Large intestine (tissue), 3 donors: ENCODE data around the gene CACNA1B. TPM values are rescaled to one million over a fixed set of nuclear protein-coding genes. Genes with fewer than 3 reads are reported as not detected.

ENCODE experiments used
- DNase-seq, 2 donors: peaks; one replicate each; pipeline versions ENCODE4 v3.0.0 to v3.0.0-alpha.2; 2013
- H3K27ac ChIP-seq: one replicate; pipeline ENCODE4 v1.5.1; 2013; ENCODE audit warnings: low read length
- H3K27me3 ChIP-seq: 2 replicates; pipeline ENCODE4 v1.6.1; 2013; ENCODE audit warnings: low read length; ENCODE audit not compliant: control insufficient read depth, insufficient read depth
- H3K36me3 ChIP-seq: 2 replicates; pipeline ENCODE4 v1.6.1; 2013; ENCODE audit warnings: low read length; ENCODE audit not compliant: control insufficient read depth, insufficient read depth
- H3K4me1 ChIP-seq: one replicate; pipeline ENCODE4 v1.6.1; 2013; ENCODE audit warnings: low read length; ENCODE audit not compliant: control insufficient read depth, insufficient read depth
- H3K4me3 ChIP-seq: one replicate; pipeline ENCODE4 v1.5.1; 2013; ENCODE audit warnings: low read length
- H3K9me3 ChIP-seq: one replicate; pipeline ENCODE4 v1.6.1; 2013; ENCODE audit warnings: mild to moderate bottlenecking, low read depth, low read length, moderate library complexity; ENCODE audit not compliant: control insufficient read depth
- WGBS: methylation state at CpG from one replicate; pipeline ENCODE4 v1.1.5; 2013; ENCODE audit warnings: low lambda C conversion rate; ENCODE audit not compliant: insufficient coverage; 5-methylcytosine and 5-hydroxymethylcytosine counted together
- polyA plus RNA-seq: library from polyadenylated mRNA; unstranded; fragments of 120-200 nt; gene quantifications from one replicate; pipeline ENCODE4 v1.2.1, GENCODE V29; 2013

Gene CACNA1B
- polyA plus RNA-seq, 1 donor: 1.8 TPM

DNA sequence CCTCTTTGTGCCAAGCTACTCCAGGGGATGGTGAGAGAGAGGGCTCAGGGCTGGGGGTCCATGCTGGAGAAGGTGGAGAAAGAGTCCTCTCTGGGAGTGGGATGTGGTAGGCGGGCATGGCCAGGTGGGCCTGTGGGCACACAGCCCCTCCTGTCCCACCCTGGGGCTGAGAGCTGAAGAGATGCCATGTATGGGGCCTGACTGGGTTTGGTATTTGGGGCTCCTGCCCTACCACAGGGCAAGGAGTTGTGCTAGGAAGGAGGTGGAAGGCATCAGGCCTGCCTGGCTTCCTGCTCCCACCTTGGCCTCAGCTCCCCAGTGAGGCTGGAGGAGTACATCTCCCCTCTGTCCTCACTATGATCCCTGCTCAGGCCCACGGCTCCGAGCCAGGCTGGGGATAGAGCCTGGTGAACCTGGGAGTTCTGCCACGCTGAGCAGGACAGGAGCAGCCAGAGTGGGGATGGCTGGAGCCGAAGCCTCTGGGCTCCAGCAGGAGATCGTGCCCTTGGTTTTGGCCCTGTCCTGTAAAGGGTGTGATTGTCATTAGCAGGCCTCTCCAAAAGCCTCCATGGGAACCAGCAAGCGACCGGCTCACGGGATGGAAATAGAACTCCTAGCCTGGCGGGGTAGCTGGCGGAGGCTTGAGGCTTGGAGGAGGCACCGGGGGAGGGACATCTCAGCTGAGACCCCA, 75.5 kb downstream of the CACNA1B start:
- no peak for DNase-seq
- H3K27me3 ChIP-seq: no peaks in the 10 kb centered on the region

DNA sequence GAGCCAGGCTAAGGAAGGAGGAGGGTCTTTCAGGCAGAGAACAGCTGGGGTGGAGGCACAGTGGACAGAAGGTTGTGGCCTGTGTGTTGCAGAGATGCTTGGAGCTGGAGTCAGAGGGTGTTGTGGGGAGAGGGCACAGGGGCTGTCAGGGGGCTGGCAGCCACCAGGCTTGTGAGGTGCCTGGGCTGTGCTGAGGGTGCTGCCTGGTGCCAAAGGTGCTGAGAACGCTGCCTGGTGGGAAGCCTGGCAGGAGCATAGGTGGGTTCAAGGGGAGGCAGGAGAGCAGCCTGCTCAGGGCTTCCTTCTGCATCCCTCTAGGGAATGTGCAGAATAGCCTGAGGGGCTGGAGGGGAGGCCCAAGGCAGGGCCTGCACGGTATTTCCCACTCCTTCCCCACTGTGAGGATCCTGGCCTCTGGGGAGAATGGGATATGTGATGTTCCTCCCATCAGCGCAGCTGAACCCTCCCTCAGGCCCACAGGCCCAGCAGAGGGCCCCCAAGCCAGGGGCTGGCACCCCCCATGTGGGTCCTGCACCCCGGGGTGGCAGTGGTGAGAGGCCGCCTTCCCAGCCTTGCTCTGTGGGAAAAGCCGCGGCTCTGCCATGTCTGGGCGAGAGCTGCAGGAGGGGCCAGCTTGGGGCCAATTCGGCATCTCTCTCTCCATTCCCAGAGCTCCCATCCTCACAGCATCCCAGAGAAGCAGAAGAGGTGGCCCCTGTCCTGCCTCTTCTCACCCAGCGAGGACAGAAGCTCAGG, 76.3 kb downstream of the CACNA1B start:
- Histone ChIP-seq H3K27me3 (no peaks in the 10 kb centered on the region), H3K9me3 (peaks cover 6% of the 10 kb centered on the region), H3K4me1 (no peaks in the 10 kb centered on the region), H3K27ac (no peak overlapping the region), H3K36me3 (no peaks in the 10 kb centered on the region), H3K4me3 (no peak overlapping the region)
- no CpG with 5 or more reads among the region's 10 CpGs for WGBS
- no peak for DNase-seq

More for the DNA sequence above, 75.5 kb downstream of the CACNA1B start:
- Histone ChIP-seq H3K4me1 (no peaks in the 10 kb centered on the region), H3K27ac (no peak overlapping the region), H3K36me3 (no peaks in the 10 kb centered on the region), H3K9me3 (peaks cover 11% of the 10 kb centered on the region), H3K4me3 (no peak overlapping the region)
- no CpG with 5 or more reads among the region's 12 CpGs for WGBS

- no peaks in the 10 kb centered on the region for H3K27me3 ChIP-seq
- no peak overlapping the region for H3K4me3 ChIP-seq
- no peak overlapping the region for H3K27ac ChIP-seq
- H3K9me3 ChIP-seq: no peaks in the 10 kb centered on the region
- DNase-seq: no peak
- H3K36me3 ChIP-seq: no peaks in the 10 kb centered on the region
- H3K4me1 ChIP-seq: no peaks in the 10 kb centered on the region
- WGBS: no CpG with 5 or more reads among the region's 5 CpGs
Observed at GRCh38 chr9:137955224-137955570, 77.6 kb downstream of the CACNA1B start.

DNA sequence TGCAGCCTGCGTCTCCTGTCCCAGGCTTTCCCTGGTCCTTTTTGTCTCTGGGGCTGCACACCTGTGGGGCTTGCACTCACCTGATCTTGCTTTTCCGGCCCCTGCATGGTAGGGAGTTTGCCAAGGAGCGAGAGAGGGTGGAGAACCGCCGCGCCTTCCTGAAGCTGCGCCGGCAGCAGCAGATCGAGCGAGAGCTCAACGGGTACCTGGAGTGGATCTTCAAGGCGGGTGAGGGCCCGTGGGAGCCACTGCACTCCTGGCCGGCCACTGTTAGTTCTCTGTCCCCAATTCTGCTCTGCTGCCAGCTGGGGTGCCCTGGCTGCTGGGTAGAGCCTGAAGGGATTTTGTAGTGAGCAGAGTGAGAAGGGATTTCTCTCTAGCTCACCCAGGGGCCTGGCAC, 78.0 kb downstream of the CACNA1B start:
- Histone ChIP-seq H3K36me3 (no peaks in the 10 kb centered on the region), H3K9me3 (no peaks in the 10 kb centered on the region), H3K4me1 (no peaks in the 10 kb centered on the region), H3K27me3 (no peaks in the 10 kb centered on the region), H3K27ac (no peak overlapping the region), H3K4me3 (no peak overlapping the region)
- no peak for DNase-seq
- no CpG with 5 or more reads among the region's 14 CpGs for WGBS

GRCh38 chr9:137956039-137956438, 78.5 kb downstream of the CACNA1B start:
- no CpG with 5 or more reads among the region's 9 CpGs for WGBS
- no peaks in the 10 kb centered on the region for H3K4me1 ChIP-seq

DNA sequence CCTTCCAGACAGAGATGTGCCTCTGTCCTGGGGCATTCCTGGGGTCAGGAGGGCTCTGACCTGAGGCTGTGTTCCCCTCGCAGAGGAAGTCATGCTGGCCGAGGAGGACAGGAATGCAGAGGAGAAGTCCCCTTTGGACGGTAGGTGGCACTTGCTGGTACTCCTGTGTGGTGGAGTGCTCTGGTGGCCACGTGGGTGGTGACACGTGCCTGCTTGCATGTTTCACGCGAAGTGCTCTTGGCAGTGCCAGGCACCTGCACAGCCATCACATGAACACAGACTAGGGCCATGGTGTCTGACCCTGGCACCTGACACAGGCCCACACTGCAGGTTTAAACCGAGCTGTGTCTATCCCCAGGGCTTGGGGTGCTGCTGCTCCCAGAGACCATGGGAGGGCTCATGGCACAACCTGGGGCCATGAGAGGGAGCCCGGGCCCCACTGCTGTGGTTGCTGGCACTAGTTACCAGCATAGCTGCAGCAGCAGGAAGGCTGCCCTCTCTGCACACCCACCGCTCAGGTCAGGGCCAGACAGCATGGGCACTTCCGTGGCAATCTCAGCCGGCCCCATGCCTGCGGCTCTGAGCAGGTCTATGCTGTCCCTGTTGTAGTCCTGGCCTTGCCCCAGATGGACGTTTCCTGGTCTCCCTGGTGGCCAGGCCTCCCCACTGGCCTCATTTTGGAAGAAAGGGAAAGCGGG, 79.3 kb downstream of the CACNA1B start:
- Histone ChIP-seq H3K4me3 (no peak overlapping the region), H3K27me3 (no peaks in the 10 kb centered on the region), H3K4me1 (no peaks in the 10 kb centered on the region), H3K9me3 (no peaks in the 10 kb centered on the region), H3K27ac (no peak overlapping the region), H3K36me3 (no peaks in the 10 kb centered on the region)
- DNase-seq: no peak
- WGBS: no CpG with 5 or more reads among the region's 15 CpGs

More at GRCh38 chr9:137956039-137956438, 78.5 kb downstream of the CACNA1B start:
- no peak overlapping the region for H3K27ac ChIP-seq
- no peaks in the 10 kb centered on the region for H3K36me3 ChIP-seq
- no peak for DNase-seq
- H3K9me3 ChIP-seq: no peaks in the 10 kb centered on the region
- no peak overlapping the region for H3K4me3 ChIP-seq
- no peaks in the 10 kb centered on the region for H3K27me3 ChIP-seq

GRCh38 chr9:137959641-137960411, 82.2 kb downstream of the CACNA1B start:
- H3K27ac ChIP-seq: no peak overlapping the region
- DNase-seq: no peak
- WGBS: 80% methylated on average over 6 of the region's 36 CpGs

DNA sequence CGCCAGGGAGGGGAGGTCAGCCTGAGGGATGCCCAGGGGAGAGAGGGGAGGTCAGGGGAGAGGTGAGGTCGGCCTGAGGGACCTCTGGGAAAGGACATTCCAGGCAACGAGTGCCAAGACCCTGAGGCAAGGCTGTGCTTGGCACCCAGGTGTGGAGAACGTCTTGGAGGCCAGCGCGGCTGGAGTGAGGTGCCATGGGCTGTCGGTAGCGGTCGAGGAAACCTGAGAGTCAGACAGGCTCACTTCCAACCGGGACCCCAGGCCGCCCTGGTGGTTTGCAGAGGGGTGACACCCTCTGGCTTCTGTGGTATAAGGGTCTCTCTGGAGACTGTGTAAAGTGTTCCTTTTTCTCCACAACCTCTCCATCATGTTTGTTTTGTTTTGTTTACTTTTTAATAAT, 82.9 kb downstream of the CACNA1B start:
- H3K36me3 ChIP-seq: no peaks in the 10 kb centered on the region
- H3K27ac ChIP-seq: no peak overlapping the region
- H3K4me1 ChIP-seq: no peaks in the 10 kb centered on the region
- no peak for DNase-seq
- H3K27me3 ChIP-seq: no peaks in the 10 kb centered on the region
- no peaks in the 10 kb centered on the region for H3K9me3 ChIP-seq
- H3K4me3 ChIP-seq: no peak overlapping the region
- WGBS: 80% methylated on average over 1 of the region's 11 CpGs

More at GRCh38 chr9:137959641-137960411, 82.2 kb downstream of the CACNA1B start:
- Histone ChIP-seq H3K9me3 (no peaks in the 10 kb centered on the region), H3K4me1 (no peaks in the 10 kb centered on the region), H3K36me3 (no peaks in the 10 kb centered on the region), H3K4me3 (no peak overlapping the region), H3K27me3 (no peaks in the 10 kb centered on the region)

GRCh38 chr9:137963525-137963924, 85.9 kb downstream of the CACNA1B start:
- Histone ChIP-seq H3K4me3 (no peak overlapping the region), H3K36me3 (no peaks in the 10 kb centered on the region), H3K9me3 (no peaks in the 10 kb centered on the region), H3K4me1 (no peaks in the 10 kb centered on the region), H3K27me3 (no peaks in the 10 kb centered on the region), H3K27ac (no peak overlapping the region)
- WGBS: no CpG with 5 or more reads among the region's 6 CpGs
- no peak for DNase-seq

- no peaks in the 10 kb centered on the region for H3K36me3 ChIP-seq
- H3K27ac ChIP-seq: no peak overlapping the region
- no peaks in the 10 kb centered on the region for H3K27me3 ChIP-seq
- H3K9me3 ChIP-seq: no peaks in the 10 kb centered on the region
- no CpG with 5 or more reads among the region's 9 CpGs for WGBS
- H3K4me3 ChIP-seq: no peak overlapping the region
- DNase-seq: no peak
- no peaks in the 10 kb centered on the region for H3K4me1 ChIP-seq
Observed at GRCh38 chr9:137965177-137965795, 87.7 kb downstream of the CACNA1B start.
